Gastroesophageal sphincter (tissue), 3 donors: ENCODE measurements around the gene BCAS3.

Experiments used
- CTCF ChIP-seq, 4 experiments: fragments of 200-600 bp in 2 of 4; fragments of 450-650 bp in 2 of 4; sonication (generic) in 1 of 4; IDR thresholded peaks; one replicate each; pipeline ENCODE4 v1.5.1; 2017 to 2019; ENCODE audit warnings: antibody characterized with exemption in 4 of 4, mild to moderate bottlenecking in 2 of 4, moderate library complexity in 2 of 4
- POLR2AphosphoS5 ChIP-seq: sonication (generic); formaldehyde crosslinking; IDR thresholded peaks from one replicate; pipeline ENCODE4 v1.6.1; 2017; ENCODE audit warnings: antibody characterized with exemption

DNA sequence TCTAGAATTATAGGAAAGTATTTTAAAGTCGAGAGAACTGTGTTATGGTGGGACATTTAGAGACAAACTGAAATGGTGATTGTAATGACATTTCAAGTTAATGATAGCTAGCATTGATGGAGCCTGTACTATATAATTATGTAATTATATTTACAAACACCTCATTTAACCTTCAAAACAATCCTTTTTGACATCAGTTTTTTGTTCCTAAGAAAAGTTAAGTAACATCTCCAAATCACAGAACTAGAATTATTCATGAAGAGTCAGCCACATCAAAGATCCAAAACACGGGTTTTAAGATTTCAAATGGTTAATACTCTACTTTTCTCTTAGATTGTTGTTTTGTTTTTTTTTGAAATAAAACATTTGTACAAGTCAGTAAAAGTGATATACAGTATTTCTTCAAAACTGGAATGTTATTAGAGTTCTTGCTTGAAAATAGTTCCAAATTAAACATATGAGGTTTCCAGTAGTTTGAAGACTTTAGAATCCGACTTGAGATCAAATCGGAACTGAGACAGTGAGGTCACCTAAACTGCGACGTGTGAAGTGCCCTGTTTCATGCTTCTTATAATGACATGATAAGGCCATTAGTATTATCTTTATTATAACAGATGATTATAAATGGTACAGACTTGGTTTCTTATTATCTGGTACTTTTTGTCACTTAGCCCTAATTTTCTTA is 457.0 kb downstream of the BCAS3 start:
- TF ChIP-seq CTCF (IDR thresholded peaks at IDR 0.05) (no peak), POLR2AphosphoS5 (no peak)
